Gastrocnemius medialis (tissue), 4 donors: ENCODE data around the gene PACS1. TPM values are rescaled to one million over a fixed set of nuclear protein-coding genes. Genes with fewer than 3 reads are reported as not detected.

Experiments
- ATAC-seq, 2 donors: fragments of 150-250 bp; one replicate each; pipeline ENCODE4 v1.9.1; 2016
- DNase-seq, 2 donors: peaks; one replicate each; pipeline ENCODE4 v3.0.0-alpha.2; 2019
- H3K27ac ChIP-seq, 4 donors: fragments of 200-600 bp; sonication (generic); 1 replicate in 1 of 4; 2 replicates in 3 of 4; pipeline ENCODE4 v1.5.1; 2016 to 2018; ENCODE audit warnings: mild to moderate bottlenecking in 2 of 4, moderate library complexity in 1 of 4
- H3K27me3 ChIP-seq, 3 donors: fragments of 200-600 bp; sonication (generic) in 2 of 3; 1 replicate in 1 of 3; 2 replicates in 2 of 3; pipeline versions ENCODE4 v1.5.1 to v1.6.0; 2016 to 2019; ENCODE audit warnings: mild to moderate bottlenecking in 1 of 3, moderate library complexity in 1 of 3
- H3K36me3 ChIP-seq, 2 donors: fragments of 200-600 bp; sonication (generic) in 1 of 2; one replicate each; pipeline ENCODE4 v1.5.1; 2017 to 2018
- H3K4me1 ChIP-seq, 2 donors: fragments of 200-600 bp; sonication (generic) in 1 of 2; one replicate each; pipeline ENCODE4 v1.5.1; 2016 to 2017; ENCODE audit warnings: mild to moderate bottlenecking in 2 of 2
- H3K4me3 ChIP-seq, 4 donors: fragments of 200-600 bp; sonication (generic) in 3 of 4; 1 replicate in 1 of 4; 2 replicates in 3 of 4; pipeline ENCODE4 v1.5.1; 2016 to 2019; ENCODE audit warnings: mild to moderate bottlenecking in 2 of 4
- H3K9me3 ChIP-seq, 3 donors: fragments of 200-600 bp; sonication (generic) in 2 of 3; 1 replicate in 1 of 3; 2 replicates in 2 of 3; pipeline ENCODE4 v1.5.1; 2016 to 2019
- POLR2A ChIP-seq, 2 donors: fragments of 450-650 bp; IDR thresholded peaks; one replicate each; pipeline ENCODE4 v1.6.1; 2017; ENCODE audit warnings: antibody characterized with exemption in 2 of 2, mild to moderate bottlenecking in 2 of 2, moderate library complexity in 2 of 2
- in situ Hi-C, 4 donors: fragments of 200-750 bp; cut with MboI; loops; one replicate each; pipeline versions ENCODE4 v1.15.0 to v1.8.0; 2017; ENCODE audit warnings: low sequenced_read_pairs in 4 of 4
- intact Hi-C: fragments of 100-400 bp; cut with DNase I; formaldehyde crosslinking; loops from one replicate; pipeline ENCODE4 v1.15.1; 2023; ENCODE audit warnings: low total_unique reads
- total RNA-seq, 4 donors: library from RNA; depleted of rRNA; stranded (reverse); fragments of >200 nt; gene quantifications; one replicate each; pipeline versions ENCODE4 v1.1.0 to v1.2.3, GENCODE V29; 2016
- TF ChIP-seq, protein P1 (sequence below), 5 experiments: fragments of 450-650 bp in 3 of 5; fragments of 200-600 bp in 2 of 5; sonication (generic) in 2 of 5; IDR thresholded peaks in 4 of 5; conservative IDR thresholded peaks in 1 of 5; 1 replicate in 4 of 5; 2 replicates in 1 of 5; pipeline ENCODE4 v1.5.1; 2016 to 2019; ENCODE audit warnings: antibody characterized with exemption in 5 of 5, mild to moderate bottlenecking in 3 of 5, moderate library complexity in 3 of 5

PACS1 gene
- total RNA-seq, 4 donors from 2014 or later = 6.6 to 20.4 (median 16.9) TPM

DNA sequence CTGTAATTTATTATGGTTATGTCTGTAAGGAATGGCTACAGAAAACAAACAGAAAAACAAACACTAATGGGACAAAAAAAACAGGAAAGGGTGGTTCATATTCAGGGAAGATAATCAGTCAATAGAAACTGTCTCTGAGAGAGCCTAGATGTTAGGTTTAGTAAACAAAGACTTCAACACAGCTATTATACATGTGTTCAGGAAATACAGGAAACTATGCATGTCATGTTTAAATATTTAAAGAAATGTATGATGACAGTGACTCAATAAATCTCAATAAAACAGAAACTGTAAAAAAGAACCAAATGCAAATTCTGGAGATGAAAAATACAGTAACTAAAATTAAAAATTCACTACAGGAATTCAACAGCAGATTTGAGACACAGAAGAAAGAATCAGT, 76.0 kb downstream of the PACS1 start:
- no peak for ATAC-seq

DNA sequence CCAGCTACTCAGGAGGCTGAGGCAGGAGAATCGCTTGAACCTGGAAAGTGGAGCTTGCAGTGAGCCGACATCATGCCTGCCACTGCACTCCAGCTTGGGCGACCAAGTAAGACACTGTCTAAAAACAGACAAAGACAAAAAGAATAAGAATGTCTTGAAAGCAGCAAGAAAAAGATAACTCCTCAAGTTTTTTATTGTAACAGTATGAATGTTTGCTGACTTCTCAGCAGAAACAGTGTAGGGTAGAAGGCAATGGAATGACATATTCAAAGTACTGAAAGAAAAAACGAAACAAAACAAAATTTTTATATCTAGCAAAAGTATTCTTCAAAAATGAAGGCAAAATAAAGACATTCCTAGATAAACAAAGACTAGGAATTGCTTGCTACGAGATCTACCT, 76.9 kb downstream of the PACS1 start:
- no peak for TF ChIP-seq POLR2A (IDR thresholded peaks at IDR 0.05)
- TF ChIP-seq, protein P1, sequence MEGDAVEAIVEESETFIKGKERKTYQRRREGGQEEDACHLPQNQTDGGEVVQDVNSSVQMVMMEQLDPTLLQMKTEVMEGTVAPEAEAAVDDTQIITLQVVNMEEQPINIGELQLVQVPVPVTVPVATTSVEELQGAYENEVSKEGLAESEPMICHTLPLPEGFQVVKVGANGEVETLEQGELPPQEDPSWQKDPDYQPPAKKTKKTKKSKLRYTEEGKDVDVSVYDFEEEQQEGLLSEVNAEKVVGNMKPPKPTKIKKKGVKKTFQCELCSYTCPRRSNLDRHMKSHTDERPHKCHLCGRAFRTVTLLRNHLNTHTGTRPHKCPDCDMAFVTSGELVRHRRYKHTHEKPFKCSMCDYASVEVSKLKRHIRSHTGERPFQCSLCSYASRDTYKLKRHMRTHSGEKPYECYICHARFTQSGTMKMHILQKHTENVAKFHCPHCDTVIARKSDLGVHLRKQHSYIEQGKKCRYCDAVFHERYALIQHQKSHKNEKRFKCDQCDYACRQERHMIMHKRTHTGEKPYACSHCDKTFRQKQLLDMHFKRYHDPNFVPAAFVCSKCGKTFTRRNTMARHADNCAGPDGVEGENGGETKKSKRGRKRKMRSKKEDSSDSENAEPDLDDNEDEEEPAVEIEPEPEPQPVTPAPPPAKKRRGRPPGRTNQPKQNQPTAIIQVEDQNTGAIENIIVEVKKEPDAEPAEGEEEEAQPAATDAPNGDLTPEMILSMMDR (IDR thresholded peaks at IDR 0.05 in 4 of 5, conservative IDR thresholded peaks at IDR 0.05 in 1 of 5) = no peak
- H3K36me3 ChIP-seq = no peaks in the 10 kb centered on the region
- H3K4me3 ChIP-seq = no peak overlapping the region
- H3K27me3 ChIP-seq = no peaks in the 10 kb centered on the region
- H3K9me3 ChIP-seq = no peaks in the 10 kb centered on the region
- intact Hi-C loops (no loop called here), in situ Hi-C loops (no loop called here)
- DNase-seq (no peak), ATAC-seq (no peak)
- no peak overlapping the region for H3K27ac ChIP-seq
- no peaks in the 10 kb centered on the region for H3K4me1 ChIP-seq

More for the DNA sequence above, 76.0 kb downstream of the PACS1 start:
- no peaks in the 10 kb centered on the region for H3K4me1 ChIP-seq
- in situ Hi-C loops (no loop called here), intact Hi-C loops (no loop called here)
- H3K9me3 ChIP-seq = no peaks in the 10 kb centered on the region
- DNase-seq = no peak
- no peak overlapping the region for H3K27ac ChIP-seq
- no peaks in the 10 kb centered on the region for H3K27me3 ChIP-seq
- H3K36me3 ChIP-seq = no peaks in the 10 kb centered on the region
- TF ChIP-seq, protein P1 (IDR thresholded peaks at IDR 0.05 in 4 of 5, conservative IDR thresholded peaks at IDR 0.05 in 1 of 5) = no peak
- no peak for TF ChIP-seq POLR2A (IDR thresholded peaks at IDR 0.05)
- H3K4me3 ChIP-seq = no peak overlapping the region

DNA sequence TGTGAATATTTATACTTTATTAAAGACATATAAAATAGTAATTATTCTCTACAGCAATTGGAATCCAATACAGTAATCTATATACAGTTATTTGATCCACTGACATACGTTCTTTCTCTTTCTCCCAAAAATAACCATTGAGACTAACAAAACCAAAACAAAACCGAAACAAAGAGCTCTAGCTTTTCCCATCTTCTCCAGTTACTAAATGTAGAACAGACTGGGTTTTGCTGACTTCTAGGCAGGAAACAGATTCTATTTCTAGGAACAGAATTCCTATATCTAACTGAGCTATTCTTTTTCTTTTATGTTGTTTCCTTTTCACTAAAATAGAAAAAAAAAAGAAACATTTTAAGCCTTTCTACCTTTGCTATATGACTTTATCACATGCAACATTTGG, 80.1 kb downstream of the PACS1 start:
- H3K4me1 ChIP-seq = no peaks in the 10 kb centered on the region
- no peak for ATAC-seq
- in situ Hi-C loops = no loop called here
- no peak for TF ChIP-seq POLR2A (IDR thresholded peaks at IDR 0.05)
- TF ChIP-seq, protein P1 (IDR thresholded peaks at IDR 0.05 in 4 of 5, conservative IDR thresholded peaks at IDR 0.05 in 1 of 5) = no peak
- no peak overlapping the region for H3K4me3 ChIP-seq
- DNase-seq = no peak
- H3K9me3 ChIP-seq = no peaks in the 10 kb centered on the region
- no peaks in the 10 kb centered on the region for H3K27me3 ChIP-seq
- no peak overlapping the region for H3K27ac ChIP-seq
- H3K36me3 ChIP-seq = no peaks in the 10 kb centered on the region
- intact Hi-C loops = no loop called here

DNA sequence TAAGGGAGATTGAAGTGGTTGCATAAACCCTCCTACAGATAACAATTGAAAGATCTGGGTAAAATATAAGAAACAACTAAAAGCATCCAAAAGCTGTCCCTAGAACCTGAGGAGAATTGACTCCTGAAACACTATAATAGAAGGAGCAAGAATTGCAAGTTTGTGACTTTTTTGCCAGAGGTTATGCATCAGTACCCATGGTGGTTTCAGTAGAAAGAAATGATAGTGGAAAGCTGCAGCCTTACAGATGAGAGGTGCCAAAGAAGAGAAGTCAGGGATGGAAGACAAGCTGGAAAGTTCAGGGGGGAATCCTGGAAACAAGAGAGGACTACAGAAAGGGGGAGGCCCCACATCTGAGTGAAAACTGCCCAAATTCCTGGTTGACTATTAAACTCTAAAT, 80.7 kb downstream of the PACS1 start:
- intact Hi-C loops = no loop called here
- ATAC-seq = no peak
- DNase-seq = no peak

More for the DNA sequence above, 80.7 kb downstream of the PACS1 start:
- TF ChIP-seq, protein P1 (IDR thresholded peaks at IDR 0.05 in 4 of 5, conservative IDR thresholded peaks at IDR 0.05 in 1 of 5) = no peak
- TF ChIP-seq POLR2A (IDR thresholded peaks at IDR 0.05) = no peak
- H3K9me3 ChIP-seq = no peaks in the 10 kb centered on the region
- H3K36me3 ChIP-seq = no peaks in the 10 kb centered on the region
- in situ Hi-C loops = no loop called here
- no peaks in the 10 kb centered on the region for H3K27me3 ChIP-seq
- H3K27ac ChIP-seq = no peak overlapping the region
- H3K4me3 ChIP-seq = no peak overlapping the region
- no peaks in the 10 kb centered on the region for H3K4me1 ChIP-seq
